ENCODE data around the gene SATB2. TPM values are rescaled to one million over a fixed set of nuclear protein-coding genes. Genes with fewer than 3 reads are reported as not detected.

Gene SATB2
- total RNA-seq, 1 donor from 2014 or later, result 2.7 TPM

DNA sequence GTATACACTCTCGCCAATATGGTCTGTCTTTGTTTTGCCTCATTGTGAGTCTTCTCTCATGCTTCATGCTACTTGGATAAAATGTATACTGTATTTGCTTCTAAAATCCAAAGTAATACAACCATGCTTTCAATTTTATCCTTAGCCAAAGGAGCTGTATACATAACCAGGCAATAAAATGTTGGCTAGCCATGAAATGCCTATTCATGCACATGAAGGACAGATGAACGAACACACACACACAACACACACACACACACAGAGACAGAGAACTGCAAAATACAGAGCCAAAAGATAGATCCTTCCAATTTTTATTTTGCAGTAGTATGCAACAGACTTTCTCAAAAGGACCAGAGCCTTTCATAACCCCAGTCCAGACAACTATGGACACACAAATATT lies 113.7 kb downstream of the SATB2 start:
- H3K4me3 ChIP-seq (ENCODE audit: low read depth, low read length), result no peak overlapping the region
- DNase-seq (ENCODE audit: low read depth), result no peak
- TF ChIP-seq CTCF (conservative IDR thresholded peaks at IDR 0.05; ENCODE audit: low read depth, low read length), result no peak

DNA sequence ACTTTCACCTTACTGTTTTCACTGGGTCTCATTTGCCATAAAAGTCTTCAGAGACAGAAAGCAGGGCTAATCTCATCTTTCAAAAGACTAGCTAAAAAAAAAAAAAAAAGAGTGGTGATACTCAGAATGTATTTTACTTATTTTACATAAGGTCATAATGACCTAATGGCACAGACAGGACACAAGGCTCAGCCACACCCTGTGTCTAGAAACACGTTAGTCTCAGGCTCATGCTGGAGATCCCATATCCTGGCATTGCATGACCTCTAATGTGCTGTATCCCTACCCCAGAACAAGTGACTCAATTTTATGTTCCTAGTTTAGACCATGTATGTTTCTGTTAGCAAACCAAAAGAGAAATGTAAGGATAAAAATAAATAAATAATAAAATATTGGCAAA lies 115.4 kb downstream of the SATB2 start:
- no peak for TF ChIP-seq CTCF (conservative IDR thresholded peaks at IDR 0.05; ENCODE audit: low read depth, low read length)
- no peak overlapping the region for H3K4me3 ChIP-seq (ENCODE audit: low read depth, low read length)
- no peak for DNase-seq (ENCODE audit: low read depth)

DNA sequence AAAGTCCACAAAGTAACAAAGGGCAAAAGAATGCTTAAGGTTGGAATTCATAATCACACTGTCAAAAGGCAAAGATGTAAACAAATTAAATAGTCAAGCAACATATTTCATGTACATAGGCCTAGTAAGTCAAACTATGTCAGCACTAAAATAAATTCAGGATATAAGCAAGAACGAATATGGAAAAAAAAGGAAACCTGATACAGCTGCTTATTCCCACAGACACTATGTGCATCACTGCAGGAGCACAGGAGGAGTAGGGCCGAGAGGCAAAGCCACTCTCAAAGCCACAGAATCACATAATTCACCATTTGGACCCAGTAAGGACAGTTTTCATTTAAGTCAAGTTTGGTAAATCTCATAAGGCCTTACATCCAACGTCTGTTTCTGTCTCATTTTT lies 116.6 kb downstream of the SATB2 start:
- no peak for TF ChIP-seq CTCF (conservative IDR thresholded peaks at IDR 0.05; ENCODE audit: low read depth, low read length)
- DNase-seq (ENCODE audit: low read depth), result no peak
- no peak overlapping the region for H3K4me3 ChIP-seq (ENCODE audit: low read depth, low read length)

GRCh38 chr2:199339891-199340605 lies 117.7 kb downstream of the SATB2 start:
- H3K4me3 ChIP-seq (ENCODE audit: low read depth, low read length), result no peak overlapping the region
- no peak for TF ChIP-seq CTCF (conservative IDR thresholded peaks at IDR 0.05; ENCODE audit: low read depth, low read length)

DNA sequence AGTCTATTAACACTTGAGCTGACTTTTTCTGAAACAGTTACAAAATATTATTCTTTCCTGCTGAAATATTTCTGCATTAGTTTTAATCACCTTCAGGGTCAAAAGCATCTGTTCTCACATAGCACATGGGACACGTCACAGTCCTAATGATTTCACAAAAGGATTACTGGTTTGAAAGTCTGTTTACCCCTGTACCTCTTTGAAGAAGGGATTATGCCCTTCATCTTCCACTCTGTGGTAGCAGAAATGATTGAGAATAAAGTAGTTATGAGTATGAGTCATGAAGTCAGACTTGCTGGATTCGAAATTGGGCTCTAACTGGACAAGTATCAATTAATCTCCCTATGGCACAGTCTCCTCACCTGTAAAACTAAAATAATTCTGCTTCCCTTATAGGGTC lies 121.2 kb downstream of the SATB2 start:
- no peak for TF ChIP-seq CTCF (conservative IDR thresholded peaks at IDR 0.05; ENCODE audit: low read depth, low read length)
- no peak overlapping the region for H3K4me3 ChIP-seq (ENCODE audit: low read depth, low read length)
- no peak for DNase-seq (ENCODE audit: low read depth)

More at GRCh38 chr2:199339891-199340605, 117.7 kb downstream of the SATB2 start:
- DNase-seq (ENCODE audit: low read depth), result no peak

- no peak for DNase-seq (ENCODE audit: low read depth)
- no peak for TF ChIP-seq CTCF (conservative IDR thresholded peaks at IDR 0.05; ENCODE audit: low read depth, low read length)
- H3K4me3 ChIP-seq (ENCODE audit: low read depth, low read length), result no peak overlapping the region
Observed at GRCh38 chr2:199335502-199335901, 122.2 kb downstream of the SATB2 start.

DNA sequence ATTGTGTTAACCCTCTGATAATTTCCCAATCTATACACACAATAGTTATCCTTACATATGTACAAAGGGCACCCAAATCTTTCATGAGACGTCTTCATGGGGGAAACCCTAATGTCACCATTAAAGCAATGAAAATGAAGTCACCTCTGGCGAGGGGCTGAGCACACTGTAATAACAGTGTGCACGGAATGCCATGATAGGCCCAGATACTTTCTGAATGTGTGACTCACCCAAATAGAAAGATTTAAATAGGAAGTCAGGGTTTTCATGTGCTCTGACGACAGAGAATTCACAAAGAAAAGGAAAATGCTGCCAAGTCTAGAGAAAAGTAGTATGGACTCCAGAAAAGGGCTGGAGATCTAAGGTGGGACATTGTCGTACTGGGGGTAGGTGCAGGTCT lies 128.3 kb downstream of the SATB2 start:
- no peak for TF ChIP-seq CTCF (conservative IDR thresholded peaks at IDR 0.05; ENCODE audit: low read depth, low read length)
- no peak for DNase-seq (ENCODE audit: low read depth)
- no peak overlapping the region for H3K4me3 ChIP-seq (ENCODE audit: low read depth, low read length)
